ENCODE measurements around the gene GPS1.

GPS1 gene

DNA sequence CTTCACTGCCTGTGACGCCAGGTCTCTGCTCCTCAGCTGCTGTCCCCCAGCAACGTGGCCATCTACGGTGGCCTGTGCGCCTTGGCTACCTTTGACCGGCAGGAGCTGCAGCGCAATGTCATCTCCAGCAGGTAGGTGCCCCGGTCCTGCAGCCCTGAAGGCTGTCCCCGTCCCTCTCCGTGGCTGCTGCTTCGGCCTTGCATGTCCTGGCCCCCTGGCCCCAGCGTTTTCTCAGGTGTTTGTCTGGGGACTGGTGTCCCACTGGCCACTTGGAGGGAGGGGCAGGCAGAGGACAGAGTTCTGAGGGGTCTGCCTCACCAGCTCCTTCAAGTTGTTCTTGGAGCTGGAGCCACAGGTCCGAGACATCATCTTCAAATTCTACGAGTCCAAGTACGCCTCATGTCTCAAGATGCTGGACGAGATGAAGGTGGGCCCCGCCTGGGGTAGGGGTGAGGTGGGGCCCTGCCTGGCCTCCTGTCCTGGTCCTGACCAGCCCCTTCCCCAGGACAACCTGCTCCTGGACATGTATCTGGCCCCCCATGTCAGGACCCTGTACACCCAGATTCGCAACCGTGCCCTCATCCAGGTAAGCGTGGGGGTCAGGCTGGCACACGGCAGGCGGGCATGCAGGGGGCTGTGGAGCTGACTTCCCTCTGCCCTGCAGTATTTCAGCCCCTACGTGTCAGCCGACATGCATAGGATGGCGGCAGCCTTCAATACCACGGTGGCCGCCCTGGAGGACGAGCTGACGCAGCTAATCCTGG is 4.4 kb downstream of the GPS1 start:
- no peak overlapping the region for H3K27ac Mint-ChIP-seq
- H3K9me3 Mint-ChIP-seq, result no peaks in the 10 kb centered on the region
- no peak overlapping the region for H3K4me3 Mint-ChIP-seq
- H3K4me1 Mint-ChIP-seq (ENCODE audit: low read depth in 2 of 2), result peaks cover 4 to 13% of the 10 kb centered on the region in 2 donors
- no peak for ATAC-seq (replicated peaks)
- DNase-seq, result no peak
- peaks cover 19% of the 10 kb centered on the region for H3K36me3 Mint-ChIP-seq (ENCODE audit: insufficient read depth)
- H3K27me3 Mint-ChIP-seq, result no peaks in the 10 kb centered on the region

DNA sequence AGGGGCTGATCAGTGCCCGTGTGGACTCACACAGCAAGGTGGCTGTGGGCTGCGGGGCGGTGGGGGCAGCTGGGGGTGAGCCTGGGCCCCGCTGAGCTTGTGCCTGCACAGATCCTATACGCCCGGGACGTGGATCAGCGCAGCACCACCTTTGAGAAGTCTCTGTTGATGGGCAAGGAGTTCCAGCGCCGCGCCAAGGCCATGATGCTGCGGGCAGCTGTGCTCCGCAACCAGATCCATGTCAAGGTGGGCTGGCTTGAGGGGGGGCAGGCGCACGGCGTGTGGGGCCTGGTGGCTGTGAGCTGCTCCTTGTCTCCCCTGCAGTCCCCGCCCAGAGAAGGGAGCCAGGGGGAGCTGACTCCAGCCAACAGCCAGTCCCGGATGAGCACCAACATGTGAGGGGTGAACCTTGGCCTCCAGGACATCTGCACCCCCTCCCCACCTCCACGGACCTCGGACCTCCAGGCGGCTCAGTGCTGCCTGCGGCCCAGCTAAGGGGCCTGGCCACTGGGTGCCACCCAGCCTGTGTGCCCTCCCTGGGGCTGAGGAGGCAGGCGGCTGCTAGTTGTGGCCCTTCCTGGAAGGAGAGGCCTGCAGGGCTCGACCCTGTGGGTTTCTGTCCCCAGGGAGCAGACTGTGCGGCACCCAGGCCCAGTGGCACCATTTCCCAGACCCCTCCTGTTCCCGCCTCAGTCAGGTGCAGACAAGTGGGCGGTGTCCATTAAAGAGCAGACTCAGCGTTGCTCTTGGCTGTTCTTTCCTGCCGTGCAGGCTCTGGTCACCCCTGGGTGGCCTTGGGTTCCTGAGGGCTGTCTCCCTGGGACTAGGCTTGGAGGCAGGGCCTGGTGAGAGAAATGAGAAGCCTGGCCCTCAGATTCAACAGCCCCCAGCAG is 5.3 kb downstream of the GPS1 start:
- Mint-ChIP-seq H3K4me3 (no peak overlapping the region), H3K9me3 (no peaks in the 10 kb centered on the region), H3K27me3 (no peaks in the 10 kb centered on the region), H3K27ac (no peak overlapping the region), H3K36me3 (ENCODE audit: insufficient read depth) (peaks cover 20% of the 10 kb centered on the region), H3K4me1 (ENCODE audit: low read depth in 2 of 2) (peaks cover 4 to 14% of the 10 kb centered on the region in 2 donors)
- DNase-seq (no peak), ATAC-seq (replicated peaks) (no peak)

DNA sequence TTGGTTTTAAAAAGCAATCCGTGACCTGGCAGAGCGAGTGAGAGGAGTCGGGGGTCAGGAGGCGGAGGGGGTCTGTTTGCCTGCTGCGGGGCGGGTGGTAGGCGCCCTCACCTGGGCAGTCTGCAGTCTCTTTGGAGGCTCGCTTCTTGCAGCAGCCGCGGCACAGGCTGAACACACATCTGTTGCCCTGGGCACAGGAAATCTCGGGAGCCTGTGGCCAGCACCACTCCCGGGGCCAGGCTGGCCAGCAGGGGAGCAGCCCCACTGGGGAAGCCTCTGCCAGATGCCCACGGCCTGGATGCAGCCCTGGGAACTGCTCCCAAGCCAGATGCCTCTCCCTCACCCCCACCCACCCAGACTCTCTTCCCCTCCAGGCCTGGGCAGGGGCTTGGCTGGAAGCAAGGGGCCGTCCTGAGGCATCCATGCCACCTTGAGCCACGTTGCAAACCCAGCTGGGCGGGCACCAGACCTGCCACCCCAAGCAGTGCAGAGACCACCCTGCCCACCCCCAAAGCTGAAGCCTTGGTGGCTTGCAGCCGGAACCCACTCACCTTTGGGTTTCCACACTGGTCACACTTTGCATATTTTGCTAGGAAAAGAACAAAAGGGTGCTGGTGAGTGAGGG is 6.6 kb downstream of the GPS1 start:
- ATAC-seq (replicated peaks), result no peak
- DNase-seq, result no peak
- H3K4me1 Mint-ChIP-seq (ENCODE audit: low read depth in 2 of 2), result peaks cover 4 to 11% of the 10 kb centered on the region in 2 donors
- no peak overlapping the region for H3K4me3 Mint-ChIP-seq
- no peaks in the 10 kb centered on the region for H3K9me3 Mint-ChIP-seq
- no peaks in the 10 kb centered on the region for H3K27me3 Mint-ChIP-seq
- no peak overlapping the region for H3K27ac Mint-ChIP-seq
- H3K36me3 Mint-ChIP-seq (ENCODE audit: insufficient read depth), result peaks cover 20% of the 10 kb centered on the region

DNA sequence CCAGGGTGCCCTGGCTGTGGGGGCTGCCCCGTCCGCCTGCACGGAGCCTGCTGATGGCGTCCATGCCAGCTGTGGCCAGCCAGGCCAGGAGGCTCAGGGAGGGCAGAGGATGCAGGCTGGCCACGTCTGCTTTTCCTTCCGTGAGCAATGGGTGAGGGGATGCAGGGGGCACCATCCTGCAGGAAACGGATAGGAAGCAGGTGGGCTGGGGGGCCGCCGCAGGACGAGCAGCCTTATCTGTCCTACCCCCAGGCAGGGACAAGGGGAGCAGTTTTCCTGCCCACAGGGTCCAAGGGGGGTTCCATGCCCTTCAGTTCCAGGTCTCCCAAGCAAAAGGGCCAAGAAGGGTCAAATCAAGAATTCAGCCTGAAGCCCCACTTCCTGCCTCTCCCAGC is 7.2 kb downstream of the GPS1 start:
- Mint-ChIP-seq H3K27ac (no peak overlapping the region), H3K4me3 (no peak overlapping the region), H3K4me1 (ENCODE audit: low read depth in 2 of 2) (peaks cover 4 to 6% of the 10 kb centered on the region in 2 donors), H3K27me3 (no peaks in the 10 kb centered on the region), H3K9me3 (no peaks in the 10 kb centered on the region), H3K36me3 (ENCODE audit: insufficient read depth) (peaks cover 20% of the 10 kb centered on the region)
- no peak for DNase-seq
- no peak for ATAC-seq (replicated peaks)

DNA sequence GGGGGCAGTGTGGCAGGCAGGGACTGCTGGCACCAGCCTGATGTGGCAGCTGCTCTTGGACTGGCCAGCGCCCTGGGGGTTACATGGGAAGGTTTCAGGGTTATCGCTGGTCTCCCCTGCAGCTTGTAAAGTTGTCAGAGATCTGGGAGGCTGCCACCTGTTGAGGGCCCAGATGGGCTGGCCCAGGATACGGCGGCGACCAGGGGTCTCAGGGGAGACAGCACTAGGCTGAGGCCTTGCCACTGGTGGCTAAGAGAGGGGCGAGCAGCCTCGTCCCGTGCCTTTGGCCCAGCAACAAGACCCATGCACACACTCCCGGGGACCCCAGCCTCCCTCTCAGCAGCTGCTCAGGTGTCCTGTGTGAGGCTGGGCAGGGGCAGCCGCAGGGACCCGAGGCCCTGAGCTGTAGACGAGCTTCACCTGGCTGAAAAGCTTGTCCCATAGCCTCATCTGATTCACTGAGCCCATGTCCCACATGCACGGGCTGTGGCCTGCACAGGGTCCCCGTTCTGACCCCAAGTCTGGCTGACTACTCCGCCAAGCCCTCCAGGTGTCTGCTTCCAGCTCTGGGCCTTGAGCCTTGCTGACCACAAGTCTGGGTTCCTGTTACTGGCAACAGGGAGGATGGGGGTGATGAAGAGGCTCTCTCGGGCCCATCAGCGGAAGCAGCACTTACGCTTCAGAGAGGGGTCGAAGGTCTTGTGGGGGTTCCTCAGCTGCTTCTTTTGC is 7.7 kb downstream of the GPS1 start:
- H3K27me3 Mint-ChIP-seq, result no peaks in the 10 kb centered on the region
- H3K27ac Mint-ChIP-seq, result no peak overlapping the region
- H3K4me3 Mint-ChIP-seq, result no peak overlapping the region
- no peaks in the 10 kb centered on the region for H3K9me3 Mint-ChIP-seq
- peaks cover 9% of the 10 kb centered on the region in 2 donors for H3K4me1 Mint-ChIP-seq (ENCODE audit: low read depth in 2 of 2)
- peaks cover 21% of the 10 kb centered on the region for H3K36me3 Mint-ChIP-seq (ENCODE audit: insufficient read depth)
- DNase-seq (no peak), ATAC-seq (replicated peaks) (no peak)

DNA sequence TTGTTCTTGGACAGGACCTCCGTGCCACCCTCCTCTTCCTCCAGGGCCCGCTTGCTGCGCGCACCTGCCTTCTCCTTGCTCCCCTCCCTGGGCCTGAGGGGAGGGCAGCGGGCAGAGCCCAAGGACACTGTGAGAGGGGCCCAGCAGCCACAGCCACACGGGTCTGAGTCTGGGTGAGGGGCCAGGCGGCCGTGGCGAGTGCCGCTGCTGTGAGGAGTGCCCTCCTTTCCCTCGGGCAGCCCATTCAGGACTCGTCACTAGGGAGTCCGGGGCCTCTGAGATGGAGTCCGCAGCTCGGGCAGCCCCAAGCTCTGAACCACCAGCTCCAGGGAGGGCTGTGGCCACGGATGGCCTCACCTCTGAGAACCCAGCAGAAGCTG is 8.3 kb downstream of the GPS1 start:
- Mint-ChIP-seq H3K9me3 (no peaks in the 10 kb centered on the region), H3K27me3 (no peaks in the 10 kb centered on the region), H3K27ac (peak overlapping the region; percentile 7 to 38), H3K36me3 (ENCODE audit: insufficient read depth) (peaks cover 23% of the 10 kb centered on the region), H3K4me3 (no peak overlapping the region), H3K4me1 (ENCODE audit: low read depth in 2 of 2) (peaks cover 10 to 12% of the 10 kb centered on the region in 2 donors)
- DNase-seq (no peak), ATAC-seq (replicated peaks) (no peak)

DNA sequence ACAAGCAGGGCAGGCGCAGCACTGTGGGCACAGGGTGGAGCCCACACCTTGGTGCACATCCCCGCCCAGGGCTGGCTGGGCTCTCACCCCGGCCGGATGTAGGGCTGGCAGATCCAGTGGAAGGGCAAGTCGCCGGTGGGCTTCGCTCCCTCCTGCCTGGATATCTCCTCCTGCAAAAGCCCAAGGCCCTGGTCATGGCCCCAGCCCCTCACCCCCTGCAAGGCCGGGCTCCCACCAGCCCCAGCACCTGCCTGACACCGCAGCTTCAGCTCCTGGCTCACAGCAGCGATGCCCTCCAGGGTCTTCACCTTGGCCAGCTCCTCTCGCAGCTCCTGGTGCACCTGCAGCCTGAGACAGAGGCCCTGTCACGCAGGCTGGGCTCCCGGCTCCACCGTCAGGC is 8.9 kb downstream of the GPS1 start:
- H3K4me3 Mint-ChIP-seq, result no peak overlapping the region
- H3K27ac Mint-ChIP-seq, result peak overlapping the region in 1 of 2 donors; percentile 7
- H3K9me3 Mint-ChIP-seq, result no peaks in the 10 kb centered on the region
- DNase-seq (no peak), ATAC-seq (replicated peaks) (no peak)
- H3K4me1 Mint-ChIP-seq (ENCODE audit: low read depth in 2 of 2), result peaks cover 7 to 12% of the 10 kb centered on the region in 2 donors
- H3K27me3 Mint-ChIP-seq, result no peaks in the 10 kb centered on the region
- peaks cover 21% of the 10 kb centered on the region for H3K36me3 Mint-ChIP-seq (ENCODE audit: insufficient read depth)

DNA sequence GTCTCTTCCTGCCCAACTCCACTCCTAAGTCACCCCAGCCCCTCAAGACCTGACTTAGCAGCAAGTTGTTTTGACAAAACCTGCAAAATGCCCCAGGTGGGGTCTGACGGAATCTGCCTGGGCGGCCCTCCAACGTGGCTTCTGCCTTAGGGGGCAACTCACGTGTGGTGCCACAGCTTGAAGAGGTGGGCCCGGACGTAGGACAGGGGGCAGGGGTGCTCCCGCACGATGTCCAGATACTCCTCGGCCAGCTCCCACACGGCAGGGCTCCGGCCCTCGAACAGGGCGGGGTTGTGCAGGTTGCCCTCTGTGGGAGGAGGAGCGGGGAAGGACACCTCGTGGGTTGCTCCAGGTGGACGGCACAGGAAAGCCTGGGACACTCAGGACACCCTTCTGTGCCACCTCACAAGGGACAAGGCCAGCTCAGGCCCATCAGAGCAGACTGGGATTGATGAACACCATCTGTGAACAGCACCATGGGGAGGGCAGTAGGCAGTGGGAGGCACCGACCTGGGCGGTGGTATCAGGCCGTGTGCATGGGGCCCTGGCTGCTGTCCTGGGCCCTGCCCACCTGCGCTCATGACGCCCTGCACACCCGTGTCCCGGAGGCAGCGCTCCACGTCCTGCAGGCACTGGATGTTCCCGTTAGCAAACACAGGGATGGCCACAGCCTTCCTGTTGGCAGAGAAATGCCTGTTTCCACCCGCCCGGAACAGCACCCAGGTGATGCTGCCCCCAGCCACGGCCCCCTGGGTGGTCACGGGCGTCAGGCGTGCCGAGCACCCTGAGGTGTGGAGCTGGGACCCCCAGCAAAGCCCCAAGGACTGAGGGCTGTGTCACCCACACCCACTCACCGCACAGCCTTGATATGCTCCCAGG is 9.6 kb downstream of the GPS1 start:
- peaks cover 7 to 12% of the 10 kb centered on the region in 2 donors for H3K4me1 Mint-ChIP-seq (ENCODE audit: low read depth in 2 of 2)
- ATAC-seq (replicated peaks) (no peak), DNase-seq (no peak)
- no peaks in the 10 kb centered on the region for H3K9me3 Mint-ChIP-seq
- H3K36me3 Mint-ChIP-seq (ENCODE audit: insufficient read depth), result peaks cover 24% of the 10 kb centered on the region
- H3K27me3 Mint-ChIP-seq, result no peaks in the 10 kb centered on the region
- no peak overlapping the region for H3K27ac Mint-ChIP-seq
- no peak overlapping the region for H3K4me3 Mint-ChIP-seq

DNA sequence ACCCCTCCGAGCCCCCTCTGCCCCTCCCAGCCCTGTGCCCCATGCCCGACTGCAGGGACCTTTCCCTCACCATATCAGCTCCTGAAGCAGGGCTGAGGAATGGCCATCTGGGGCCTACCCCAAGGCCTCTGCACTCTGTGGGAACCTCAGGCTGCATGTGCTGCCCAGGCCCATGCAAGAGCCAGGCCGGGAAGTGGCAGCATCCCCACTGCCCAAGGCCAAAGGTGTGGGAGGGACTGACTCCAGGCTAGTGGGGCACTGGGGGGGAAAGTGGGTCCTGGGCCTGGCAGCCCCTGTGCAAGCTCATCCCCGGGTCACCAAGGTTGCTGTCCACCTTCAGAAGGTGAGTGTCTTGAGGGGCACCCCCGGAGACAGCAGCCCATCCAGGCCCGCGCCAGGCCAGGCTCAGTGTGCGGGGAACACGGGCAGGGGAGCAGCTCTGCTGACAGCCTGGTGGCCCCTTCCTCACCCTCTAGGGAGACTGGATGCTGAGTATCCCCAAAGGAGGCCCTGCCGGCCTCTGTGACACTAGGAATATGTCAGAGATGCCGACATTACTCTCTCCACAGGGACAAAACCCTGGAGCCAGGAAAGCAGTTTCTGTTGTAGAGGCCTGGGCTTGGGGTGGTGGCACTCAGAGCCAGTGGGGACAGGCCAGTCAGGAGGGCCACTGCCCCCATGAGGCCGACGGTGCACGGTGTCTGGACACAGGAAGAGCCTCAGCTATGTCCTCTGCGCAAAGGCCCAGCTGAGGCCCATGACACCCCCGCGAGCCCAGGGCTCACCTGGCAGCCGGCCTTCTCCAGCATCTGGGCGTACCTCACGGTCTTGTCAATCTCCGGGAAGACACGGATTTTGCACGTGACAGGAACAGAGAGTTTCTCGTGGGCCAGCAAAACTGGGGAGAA is 10.6 kb downstream of the GPS1 start:
- peaks cover 25% of the 10 kb centered on the region for H3K36me3 Mint-ChIP-seq (ENCODE audit: insufficient read depth)
- no peaks in the 10 kb centered on the region for H3K9me3 Mint-ChIP-seq
- no peak overlapping the region for H3K4me3 Mint-ChIP-seq
- ATAC-seq (replicated peaks), result no peak
- H3K27me3 Mint-ChIP-seq, result no peaks in the 10 kb centered on the region
- DNase-seq, result no peak
- H3K4me1 Mint-ChIP-seq (ENCODE audit: low read depth in 2 of 2), result peaks cover 7 to 12% of the 10 kb centered on the region in 2 donors
- no peak overlapping the region for H3K27ac Mint-ChIP-seq

DNA sequence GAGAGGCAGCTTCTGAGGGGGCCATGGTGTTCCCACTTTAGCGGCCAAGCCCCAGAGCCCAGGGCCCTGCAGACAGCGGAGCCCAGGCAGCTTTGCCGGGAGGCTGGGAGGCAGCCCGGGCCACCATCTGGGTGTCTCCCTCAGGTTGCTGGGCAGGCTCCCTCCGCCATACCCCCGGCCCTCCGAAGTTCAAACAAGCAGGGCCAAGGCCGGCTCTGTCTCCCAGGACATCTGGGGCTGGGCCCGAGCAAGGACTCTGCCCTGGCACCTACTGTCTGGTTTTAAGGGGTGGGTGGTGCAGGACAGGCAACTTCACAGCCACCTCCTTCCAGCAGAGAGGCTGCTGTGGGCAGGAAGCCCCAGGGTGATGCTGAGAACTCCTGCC is 11.3 kb downstream of the GPS1 start:
- Mint-ChIP-seq H3K27me3 (no peaks in the 10 kb centered on the region), H3K36me3 (ENCODE audit: insufficient read depth) (peaks cover 20% of the 10 kb centered on the region)

DNA sequence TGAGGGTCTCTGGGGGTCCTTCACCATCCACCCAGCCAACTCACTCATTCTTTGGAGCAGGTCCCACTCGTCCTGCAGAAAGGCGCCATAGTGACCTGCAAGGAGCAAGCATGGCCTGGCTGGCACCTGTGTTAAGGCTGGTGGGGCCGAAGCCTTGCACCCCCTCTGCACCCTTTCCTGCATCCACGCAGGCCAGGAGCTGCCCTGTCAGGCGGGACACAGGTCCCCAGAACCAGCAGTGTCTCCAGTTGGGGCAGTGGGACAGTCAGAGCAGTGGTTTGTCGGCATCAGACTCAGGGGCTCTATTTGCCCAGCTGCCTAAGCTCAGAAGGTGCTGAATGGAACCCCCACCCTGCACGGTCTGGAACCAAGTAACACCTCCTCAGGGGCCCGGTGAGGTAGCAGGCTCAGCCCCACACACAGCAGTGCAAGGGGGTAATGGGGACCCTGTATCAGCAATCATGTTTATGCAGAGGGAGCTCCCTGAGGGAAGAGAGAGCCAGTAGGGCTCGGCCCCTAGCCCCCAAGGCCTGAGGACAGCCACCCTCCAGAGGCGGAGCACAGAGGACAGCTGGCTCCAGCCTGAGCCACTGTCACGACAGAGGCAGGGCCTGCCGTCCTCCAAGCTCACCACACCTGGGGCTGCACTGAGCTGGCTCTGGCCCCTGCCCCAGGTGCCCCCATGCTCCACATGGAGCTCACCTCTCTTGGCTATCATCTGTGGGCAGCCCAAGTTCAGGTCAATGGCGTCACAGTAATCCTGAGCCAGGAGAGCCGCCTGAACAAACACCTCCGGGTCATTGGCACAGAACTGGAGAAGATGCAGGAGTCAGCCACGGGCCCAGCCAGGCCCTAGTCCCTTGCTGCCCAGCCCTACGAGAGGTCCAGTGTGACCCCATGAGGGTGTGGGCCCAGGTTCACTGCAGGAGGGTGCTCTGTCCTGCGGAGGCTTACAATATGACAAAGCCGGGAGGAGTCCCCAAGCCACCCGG is 12.0 kb downstream of the GPS1 start:
- Mint-ChIP-seq H3K4me1 (ENCODE audit: low read depth in 2 of 2) (peaks cover 7 to 12% of the 10 kb centered on the region in 2 donors), H3K4me3 (peak overlapping the region; percentile 57 to 68), H3K36me3 (ENCODE audit: insufficient read depth) (peaks cover 20% of the 10 kb centered on the region), H3K27ac (peak overlapping the region in 1 of 2 donors; percentile 83), H3K9me3 (no peaks in the 10 kb centered on the region), H3K27me3 (no peaks in the 10 kb centered on the region)
- DNase-seq (no peak), ATAC-seq (replicated peaks) (no peak)

More for the DNA sequence above, 11.3 kb downstream of the GPS1 start:
- H3K9me3 Mint-ChIP-seq, result no peaks in the 10 kb centered on the region
- H3K27ac Mint-ChIP-seq, result no peak overlapping the region
- DNase-seq, result no peak
- H3K4me3 Mint-ChIP-seq, result no peak overlapping the region
- no peak for ATAC-seq (replicated peaks)
- H3K4me1 Mint-ChIP-seq (ENCODE audit: low read depth in 2 of 2), result peaks cover 7 to 12% of the 10 kb centered on the region in 2 donors
